K562 (cell line): ENCODE data around the gene C11orf42. TPM values are rescaled to one million over a fixed set of nuclear protein-coding genes. Genes with fewer than 3 reads are reported as not detected.

Source experiments
- ATAC-seq: fragments of 200-7000 bp; cut with Tn5 transposase; 3 replicates; pipeline ENCODE4 v1.9.1; 2020; ENCODE audit warnings: moderate library complexity
- BruUV-seq: library from RNA; stranded (reverse); fragments of 400-500 nt; replicated peaks from 2 replicates; lab custom pipeline; 2021; lab: Mats Ljungman, UMichigan
- CTCF ChIA-PET: fragments of 300-600 bp; formaldehyde crosslinking; extraction: SDS; loops from one replicate; lab custom pipeline; 2021; ENCODE audit warnings: low intra/inter-chr PET ratio; lab: Yijun Ruan, JAX
- POLR2A ChIA-PET: fragments of 300-600, 350-650 bp; sonication (Branson Sonifier 250); formaldehyde crosslinking; extraction: SDS; loops from one replicate; lab custom pipeline; 2021; ENCODE audit warnings: antibody characterized with exemption, inconsistent platforms; lab: Yijun Ruan, JAX
- DNase-seq, 4 experiments: peaks; one replicate each; pipeline versions ENCODE4 v3.0.0 to v3.0.0-alpha.2; 2011 to 2018; ENCODE audit warnings: low spot score in 3 of 4, mixed read lengths in 3 of 4; ENCODE audit errors: extremely low read depth in 1 of 4
- FAIRE-seq: peaks from 2 replicates; lab custom pipeline; 2011; peaks lifted over from hg19 to GRCh38; lab: Jason Lieb, UNC
- H2AFZ ChIP-seq: 2 replicates; pipeline ENCODE4 v1.6.0; 2011; ENCODE audit warnings: low read depth, low read length, control low read depth, inconsistent platforms
- H3K27ac ChIP-seq: fragments of 200-600 bp; 3 replicates; pipeline ENCODE4 v1.8.0; 2011; ENCODE audit warnings: low read depth, mild to moderate bottlenecking, control low read depth, inconsistent platforms, low read length, moderate library complexity, mixed read lengths; ENCODE audit errors: extremely low read depth
- H3K27me3 ChIP-seq, 2 experiments: fragments of 300-600 bp in 1 of 2; 2 replicates in 1 of 2; 3 replicates in 1 of 2; pipeline versions ENCODE4 v1.6.0 to v1.8.0; 2011; ENCODE audit warnings: inconsistent platforms in 2 of 2, low read length in 2 of 2, mild to moderate bottlenecking in 1 of 2, mixed read lengths in 1 of 2, moderate library complexity in 1 of 2; ENCODE audit not compliant: control insufficient read depth in 2 of 2, insufficient read depth in 2 of 2
- H3K36me3 ChIP-seq: fragments of 300-600 bp; 3 replicates; pipeline ENCODE4 v1.8.0; 2011; ENCODE audit warnings: mild to moderate bottlenecking, low read length, inconsistent platforms; ENCODE audit not compliant: control insufficient read depth, insufficient read depth
- H3K4me1 ChIP-seq, 2 experiments: fragments of 200-600 bp in 1 of 2; replicated peaks in 1 of 2; 2 replicates in 1 of 2; 3 replicates in 1 of 2; pipeline versions ENCODE4 v1.5.1 to v1.8.0; 2011; ENCODE audit warnings: inconsistent platforms in 2 of 2, low read length in 2 of 2, mild to moderate bottlenecking in 1 of 2, mixed read lengths in 1 of 2, moderate library complexity in 1 of 2; ENCODE audit not compliant: control insufficient read depth in 2 of 2, insufficient read depth in 2 of 2
- H3K4me2 ChIP-seq: 2 replicates; pipeline ENCODE4 v1.6.1; 2011; ENCODE audit warnings: low read length, control low read depth, inconsistent platforms, mixed read lengths; ENCODE audit not compliant: insufficient read depth
- H3K4me3 ChIP-seq: fragments of 200-600 bp; sonication (generic), shearing (Covaris generic); 2 replicates; pipeline ENCODE4 v1.5.1; 2016; ENCODE audit warnings: control low read depth, inconsistent platforms
- H3K79me2 ChIP-seq: fragments of 200-600 bp; 3 replicates; pipeline ENCODE4 v1.8.0; 2011; ENCODE audit warnings: low read length, inconsistent platforms; ENCODE audit not compliant: control insufficient read depth, insufficient read depth
- H3K9ac ChIP-seq, 2 experiments: 2 replicates each; pipeline versions ENCODE4 v1.6.0 to v1.6.1; 2011; ENCODE audit warnings: low read depth in 2 of 2, low read length in 2 of 2, control low read depth in 1 of 2, inconsistent platforms in 1 of 2, mild to moderate bottlenecking in 1 of 2, mixed read lengths in 1 of 2; ENCODE audit not compliant: insufficient read depth in 1 of 2
- H3K9me1 ChIP-seq: one replicate; pipeline ENCODE4 v1.6.0; 2011; ENCODE audit warnings: inconsistent platforms, mild to moderate bottlenecking, low read length, moderate library complexity; ENCODE audit not compliant: control insufficient read depth, insufficient read depth
- H3K9me3 ChIP-seq: replicated peaks from 2 replicates; pipeline ENCODE4 v1.5.1; 2011; ENCODE audit warnings: low read depth, low read length, inconsistent platforms; ENCODE audit not compliant: control insufficient read depth, insufficient read depth
- H4K20me1 ChIP-seq: replicated peaks from 2 replicates; pipeline ENCODE4 v1.6.1; 2011; ENCODE audit warnings: low read length, inconsistent platforms, mixed read lengths; ENCODE audit not compliant: control insufficient read depth, insufficient read depth
- HCFC1 ChIP-seq: IDR thresholded peaks from 2 replicates; pipeline ENCODE4 v1.6.1; 2012; ENCODE audit warnings: low read depth, low read length, improper control_type of control experiment
- TAF15 ChIP-seq: fragments of 200-400 bp; formaldehyde crosslinking; IDR thresholded peaks from 2 replicates; pipeline ENCODE4 v1.6.1; 2017; ENCODE audit warnings: mild to moderate bottlenecking, low read depth, low read length, moderate library complexity
- TRIM28 ChIP-seq: fragments of 450-650 bp; IDR thresholded peaks from 2 replicates; pipeline ENCODE4 v1.6.1; 2017
- WGBS: fragments of 100-300 bp; shearing (Covaris generic); methylation state at CpG from one replicate; pipeline ENCODE4 v1.1.6; 2016; ENCODE audit warnings: low coverage, mixed read lengths; ENCODE audit not compliant: insufficient coverage; ENCODE audit errors: missing lambda C conversion rate; 5-methylcytosine and 5-hydroxymethylcytosine counted together
- in situ Hi-C: fragments of 300-500 bp; cut with MboI; formaldehyde crosslinking; loops from 4 replicates; pipeline ENCODE4 v1.15.0; 2018; ENCODE audit warnings: inconsistent platforms, mixed read lengths
- intact Hi-C: fragments of 100-400 bp; cut with micrococcal nuclease; formaldehyde crosslinking; loops from 2 replicates; pipeline ENCODE4 v1.14.2; 2022
- polyA plus RNA-seq, 8 experiments: library from polyadenylated mRNA; depleted of rRNA in 4 of 8; stranded (reverse) in 5 of 8; unstranded in 3 of 8; fragments of >200 nt; fragmentation: Nextera tagmentation in 2 of 8; fragmentation: Illumina TruSeq in 1 of 8; extraction: Ambion mirVana in 2 of 8; extraction: Trizol in 1 of 8; gene quantifications; 2 replicates each; pipeline versions ENCODE4 v1.2.1 to v1.2.3, GENCODE V29; 2011 to 2014; ENCODE audit warnings: inconsistent platforms in 1 of 8, missing spikeins in 1 of 8
- total RNA-seq, 7 experiments: library from RNA; depleted of rRNA in 6 of 7; stranded (reverse); fragments of >200 nt in 6 of 7; fragmentation: Illumina TruSeq in 2 of 7; extraction: Trizol in 2 of 7; gene quantifications; 2 replicates each; pipeline versions ENCODE4 v1.2.1 to v1.2.3, GENCODE V29; 2011 to 2021; ENCODE audit warnings: low replicate concordance in 1 of 7
- TF ChIP-seq, protein P1 (sequence below): sonication (generic); formaldehyde crosslinking; IDR thresholded peaks from 2 replicates; pipeline ENCODE4 v1.8.1; 2023; ENCODE audit warnings: mild to moderate bottlenecking, missing genetic modification reagents
- TF ChIP-seq, protein P2 (sequence below): sonication (generic); IDR thresholded peaks from 2 replicates; pipeline ENCODE4 v1.6.1; 2016

Gene C11orf42
- total and polyA plus RNA-seq, 9 of the 15 experiments (the other 6 are each of a cell fraction or from before 2014, with no cell fraction given): not detected

GRCh38 chr11:6234387-6235107 is 29.2 kb downstream of the C11orf42 start, which contains the start of gene FHIP1B (continued):
- TF ChIP-seq, protein P1, sequence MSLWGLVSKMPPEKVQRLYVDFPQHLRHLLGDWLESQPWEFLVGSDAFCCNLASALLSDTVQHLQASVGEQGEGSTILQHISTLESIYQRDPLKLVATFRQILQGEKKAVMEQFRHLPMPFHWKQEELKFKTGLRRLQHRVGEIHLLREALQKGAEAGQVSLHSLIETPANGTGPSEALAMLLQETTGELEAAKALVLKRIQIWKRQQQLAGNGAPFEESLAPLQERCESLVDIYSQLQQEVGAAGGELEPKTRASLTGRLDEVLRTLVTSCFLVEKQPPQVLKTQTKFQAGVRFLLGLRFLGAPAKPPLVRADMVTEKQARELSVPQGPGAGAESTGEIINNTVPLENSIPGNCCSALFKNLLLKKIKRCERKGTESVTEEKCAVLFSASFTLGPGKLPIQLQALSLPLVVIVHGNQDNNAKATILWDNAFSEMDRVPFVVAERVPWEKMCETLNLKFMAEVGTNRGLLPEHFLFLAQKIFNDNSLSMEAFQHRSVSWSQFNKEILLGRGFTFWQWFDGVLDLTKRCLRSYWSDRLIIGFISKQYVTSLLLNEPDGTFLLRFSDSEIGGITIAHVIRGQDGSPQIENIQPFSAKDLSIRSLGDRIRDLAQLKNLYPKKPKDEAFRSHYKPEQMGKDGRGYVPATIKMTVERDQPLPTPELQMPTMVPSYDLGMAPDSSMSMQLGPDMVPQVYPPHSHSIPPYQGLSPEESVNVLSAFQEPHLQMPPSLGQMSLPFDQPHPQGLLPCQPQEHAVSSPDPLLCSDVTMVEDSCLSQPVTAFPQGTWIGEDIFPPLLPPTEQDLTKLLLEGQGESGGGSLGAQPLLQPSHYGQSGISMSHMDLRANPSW (CRISPR knock-in tag): no peak
- TF ChIP-seq HCFC1: peak; percentile 76

DNA sequence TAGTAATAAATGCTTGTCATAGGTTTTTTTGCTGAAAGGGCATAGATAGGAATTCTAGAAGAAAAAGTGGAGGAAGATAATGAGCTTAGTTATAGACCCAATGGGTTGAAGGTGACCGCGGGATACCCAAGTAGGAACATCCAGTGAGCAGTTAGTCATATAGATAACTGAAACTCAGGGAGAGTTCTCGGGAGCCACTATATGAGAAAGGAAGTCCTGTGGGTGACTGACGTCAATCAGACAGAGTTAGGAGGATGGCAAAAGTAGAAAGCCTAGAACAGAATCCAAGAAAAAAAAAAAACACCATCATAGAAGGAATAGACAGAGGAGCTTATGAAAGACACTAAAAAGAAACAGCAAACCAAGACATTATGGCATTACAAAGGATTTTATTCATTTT is 31.9 kb downstream of the C11orf42 start:
- no peak overlapping the region for H3K27ac ChIP-seq
- TF ChIP-seq, protein P2, sequence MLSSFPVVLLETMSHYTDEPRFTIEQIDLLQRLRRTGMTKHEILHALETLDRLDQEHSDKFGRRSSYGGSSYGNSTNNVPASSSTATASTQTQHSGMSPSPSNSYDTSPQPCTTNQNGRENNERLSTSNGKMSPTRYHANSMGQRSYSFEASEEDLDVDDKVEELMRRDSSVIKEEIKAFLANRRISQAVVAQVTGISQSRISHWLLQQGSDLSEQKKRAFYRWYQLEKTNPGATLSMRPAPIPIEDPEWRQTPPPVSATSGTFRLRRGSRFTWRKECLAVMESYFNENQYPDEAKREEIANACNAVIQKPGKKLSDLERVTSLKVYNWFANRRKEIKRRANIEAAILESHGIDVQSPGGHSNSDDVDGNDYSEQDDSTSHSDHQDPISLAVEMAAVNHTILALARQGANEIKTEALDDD: peak; percentile 20; the same call in 1 of the 2 replicates
- TF ChIP-seq TRIM28 (no peak), TAF15 (no peak)
- no peaks in the 10 kb centered on the region for H3K36me3 ChIP-seq
- no peak for DNase-seq
- intact Hi-C loops: no loop called here
- H3K4me1 ChIP-seq: peaks cover 9% of the 10 kb centered on the region in 2 experiments; a peak in 3 of 5 replicates
- WGBS: 6% methylated on average over 4 of the region's 4 CpGs
- peak; percentile 29 for FAIRE-seq
- no peak overlapping the region for H3K9ac ChIP-seq
- no peaks in the 10 kb centered on the region for H3K9me1 ChIP-seq
- H3K9me3 ChIP-seq: no peaks in the 10 kb centered on the region
- no TSS peak for BruUV-seq
- POLR2A ChIA-PET: interaction anchor here (0.7 kb wide), 1 partner anchor 13 kb away, joined by 3 read pairs; no protein-coding TSS in a partner anchor
- in situ Hi-C loops: no loop called here
- H3K27me3 ChIP-seq: peaks cover 0 to 29% of the 10 kb centered on the region in 2 experiments; a peak in 3 of 5 replicates
- H2AFZ ChIP-seq: no peak overlapping the region
- ATAC-seq: no peak
- peaks cover 21% of the 10 kb centered on the region for H3K79me2 ChIP-seq
- H4K20me1 ChIP-seq: no peaks in the 10 kb centered on the region
- CTCF ChIA-PET: no interaction called here
- no peak overlapping the region for H3K4me3 ChIP-seq
- no peak overlapping the region for H3K4me2 ChIP-seq
